ENCODE results near the gene MAP4K5.

DNA sequence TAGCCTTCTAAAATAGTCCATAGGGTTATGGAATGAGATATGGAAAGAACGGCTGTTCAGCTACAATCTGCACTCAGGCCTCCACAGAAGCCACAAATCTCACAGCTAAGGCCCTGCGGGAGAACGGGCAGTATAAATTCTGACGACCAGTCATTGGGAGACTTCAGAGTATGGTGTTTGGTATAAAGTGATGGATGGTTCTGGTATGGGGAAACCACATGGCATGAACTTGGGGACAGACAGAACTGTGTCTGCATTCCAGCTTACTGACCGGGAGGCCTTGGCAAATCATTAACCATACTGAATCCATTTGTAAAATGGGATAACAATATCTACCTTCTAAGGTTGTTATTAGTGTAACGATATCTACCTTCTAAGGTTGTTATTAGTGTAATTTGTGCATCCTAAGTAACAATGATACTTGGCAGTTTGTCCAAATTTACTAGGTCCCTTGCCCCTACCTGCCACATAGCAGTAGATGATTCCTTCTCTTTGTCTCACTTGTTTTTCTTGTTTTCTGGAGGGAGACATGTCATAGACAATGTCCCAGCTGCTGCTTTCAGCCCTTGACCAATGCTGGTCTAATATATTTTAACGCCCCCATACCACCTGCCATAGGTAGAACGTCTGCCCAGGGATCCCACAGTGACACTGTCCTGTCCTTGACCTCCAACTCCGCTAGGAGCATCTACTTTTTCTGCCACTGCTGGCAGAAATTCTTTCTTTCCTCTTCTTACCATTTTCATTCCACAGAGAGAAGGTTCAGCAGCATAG, 142.5 kb downstream of the MAP4K5 start:
- TF ChIP-seq, protein P1, sequence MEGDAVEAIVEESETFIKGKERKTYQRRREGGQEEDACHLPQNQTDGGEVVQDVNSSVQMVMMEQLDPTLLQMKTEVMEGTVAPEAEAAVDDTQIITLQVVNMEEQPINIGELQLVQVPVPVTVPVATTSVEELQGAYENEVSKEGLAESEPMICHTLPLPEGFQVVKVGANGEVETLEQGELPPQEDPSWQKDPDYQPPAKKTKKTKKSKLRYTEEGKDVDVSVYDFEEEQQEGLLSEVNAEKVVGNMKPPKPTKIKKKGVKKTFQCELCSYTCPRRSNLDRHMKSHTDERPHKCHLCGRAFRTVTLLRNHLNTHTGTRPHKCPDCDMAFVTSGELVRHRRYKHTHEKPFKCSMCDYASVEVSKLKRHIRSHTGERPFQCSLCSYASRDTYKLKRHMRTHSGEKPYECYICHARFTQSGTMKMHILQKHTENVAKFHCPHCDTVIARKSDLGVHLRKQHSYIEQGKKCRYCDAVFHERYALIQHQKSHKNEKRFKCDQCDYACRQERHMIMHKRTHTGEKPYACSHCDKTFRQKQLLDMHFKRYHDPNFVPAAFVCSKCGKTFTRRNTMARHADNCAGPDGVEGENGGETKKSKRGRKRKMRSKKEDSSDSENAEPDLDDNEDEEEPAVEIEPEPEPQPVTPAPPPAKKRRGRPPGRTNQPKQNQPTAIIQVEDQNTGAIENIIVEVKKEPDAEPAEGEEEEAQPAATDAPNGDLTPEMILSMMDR (IDR thresholded peaks at IDR 0.05 in 8 of 11, conservative IDR thresholded peaks at IDR 0.05 in 3 of 11), result no peak
- no peak for TF ChIP-seq POLR2A (IDR thresholded peaks at IDR 0.05)
- no peak for TF ChIP-seq POLR2AphosphoS5 (IDR thresholded peaks at IDR 0.05)

All from spleen (tissue), 7 donors.